B cell (primary cell): Measurements from ENCODE around the gene VPS11. TPM values are rescaled to one million over a fixed set of nuclear protein-coding genes. Genes with fewer than 3 reads are reported as not detected.

ENCODE experiments used
- ATAC-seq: fragments of 200-7000 bp; cut with Tn5 transposase; one replicate; pipeline ENCODE4 v1.10.0; 2021; ENCODE audit warnings: low read depth, mild to moderate bottlenecking, moderate number of reproducible peaks, moderate library complexity
- CTCF ChIA-PET: fragments of 350-600 bp; sonication (Branson Sonifier 250); formaldehyde crosslinking; loops from one replicate; lab custom pipeline; 2021; ENCODE audit warnings: antibody characterized with exemption, inconsistent platforms; lab: Charles Lee
- POLR2A ChIA-PET: fragments of 350-600 bp; sonication (Branson Sonifier 250); formaldehyde crosslinking; loops from one replicate; lab custom pipeline; 2021; ENCODE audit warnings: antibody characterized with exemption; lab: Charles Lee
- DNase-seq: peaks from one replicate; pipeline ENCODE4 v3.0.0; 2013
- H2AFZ ChIP-seq: 2 replicates; pipeline ENCODE4 v1.6.1; 2012; ENCODE audit warnings: mild to moderate bottlenecking, low read depth, low read length; ENCODE audit not compliant: insufficient read depth, poor library complexity, severe bottlenecking
- H3K27ac ChIP-seq, 2 donors: 1 replicate in 1 of 2; 2 replicates in 1 of 2; pipeline ENCODE4 v1.5.1; 2012 to 2013; ENCODE audit warnings: low read length in 2 of 2, mild to moderate bottlenecking in 2 of 2, moderate library complexity in 1 of 2
- H3K27me3 ChIP-seq, 4 experiments: fragments of 200-600 bp in 1 of 4; sonication (generic) in 1 of 4; replicated peaks in 1 of 4; 1 replicate in 2 of 4; 2 replicates in 2 of 4; pipeline versions ENCODE4 v1.6.1 to v1.7.0; 2013 to 2016; ENCODE audit warnings: low read length in 3 of 4, mild to moderate bottlenecking in 2 of 4, mixed read lengths in 1 of 4, moderate library complexity in 1 of 4; ENCODE audit not compliant: insufficient read depth in 4 of 4, control insufficient read depth in 3 of 4; ENCODE audit errors: control extremely low read depth in 1 of 4
- H3K36me3 ChIP-seq, 2 experiments: replicated peaks in 1 of 2; 1 replicate in 1 of 2; 2 replicates in 1 of 2; pipeline versions ENCODE4 v1.6.1 to v1.7.1; 2013; ENCODE audit warnings: low read length in 1 of 2; ENCODE audit not compliant: insufficient read depth in 2 of 2, control insufficient read depth in 1 of 2; ENCODE audit errors: control extremely low read depth in 1 of 2, extremely low read depth in 1 of 2
- H3K4me1 ChIP-seq, 2 donors: fragments of 200-600 bp in 1 of 2; sonication (generic) in 1 of 2; 1 replicate in 1 of 2; 2 replicates in 1 of 2; pipeline versions ENCODE4 v1.5.1 to v1.6.1; 2013 to 2017; ENCODE audit warnings: low read length in 2 of 2; ENCODE audit not compliant: control insufficient read depth in 2 of 2, insufficient read depth in 2 of 2
- H3K4me2 ChIP-seq: replicated peaks from 2 replicates; pipeline ENCODE3; 2012; ENCODE audit warnings: mild to moderate bottlenecking, low read depth, low read length; ENCODE audit not compliant: poor library complexity, severe bottlenecking
- H3K4me3 ChIP-seq, 5 experiments: fragments of 200-600 bp in 1 of 5; sonication (generic) in 1 of 5; 1 replicate in 3 of 5; 2 replicates in 2 of 5; pipeline versions ENCODE4 v1.5.1 to v1.7.0; 2011 to 2016; ENCODE audit warnings: low read length in 4 of 5, mild to moderate bottlenecking in 4 of 5, low read depth in 2 of 5, control low read depth in 1 of 5, moderate library complexity in 1 of 5; ENCODE audit not compliant: insufficient read depth in 1 of 5; ENCODE audit errors: control extremely low read depth in 1 of 5, extremely low read depth in 1 of 5
- H3K79me2 ChIP-seq: fragments of 200-600 bp; sonication (generic); one replicate; pipeline ENCODE4 v1.6.0; 2016; ENCODE audit warnings: low read length; ENCODE audit not compliant: control insufficient read depth, insufficient read depth
- H3K9ac ChIP-seq: fragments of 200-600 bp; sonication (generic); 2 replicates; pipeline ENCODE4 v1.6.1; 2017; ENCODE audit warnings: mild to moderate bottlenecking, low read length, moderate library complexity
- H3K9me3 ChIP-seq, 3 donors: one replicate each; pipeline versions ENCODE4 v1.6.1 to v1.7.1; 2013; ENCODE audit warnings: low read length in 2 of 3; ENCODE audit not compliant: control insufficient read depth in 2 of 3, insufficient read depth in 1 of 3; ENCODE audit errors: control extremely low read depth in 1 of 3
- H4K20me1 ChIP-seq: 2 replicates; pipeline ENCODE4 v1.6.0; 2012; ENCODE audit warnings: mild to moderate bottlenecking, low read length; ENCODE audit not compliant: insufficient read depth, control insufficient read depth, poor library complexity, severe bottlenecking
- H3K27ac Mint-ChIP-seq: one replicate; pipeline ENCODE4 v1.8.0; 2021; ENCODE audit warnings: mixed read lengths
- H3K27me3 Mint-ChIP-seq: one replicate; pipeline ENCODE4 v1.8.0; 2021; ENCODE audit warnings: mixed read lengths
- H3K4me1 Mint-ChIP-seq: one replicate; pipeline ENCODE4 v1.8.0; 2021; ENCODE audit warnings: mixed read lengths
- H3K4me3 Mint-ChIP-seq: one replicate; pipeline ENCODE4 v1.8.0; 2021; ENCODE audit warnings: mixed read lengths
- H3K9me3 Mint-ChIP-seq: one replicate; pipeline ENCODE4 v1.8.0; 2022; ENCODE audit warnings: mixed read lengths; ENCODE audit not compliant: insufficient read depth
- EZH2 ChIP-seq: IDR thresholded peaks from 2 replicates; pipeline ENCODE4 v1.6.1; 2012; ENCODE audit warnings: borderline replicate concordance, low read depth, mild to moderate bottlenecking, moderate library complexity, low read length; ENCODE audit not compliant: insufficient read depth, poor library complexity, severe bottlenecking
- WGBS: methylation state at CpG from one replicate; pipeline ENCODE4 v1.1.5; 2013; ENCODE audit warnings: missing lambda C conversion rate; ENCODE audit not compliant: insufficient coverage; 5-methylcytosine and 5-hydroxymethylcytosine counted together
- intact Hi-C: fragments of 100-400 bp; cut with micrococcal nuclease; formaldehyde crosslinking; loops from one replicate; pipeline ENCODE4 v1.10.0; 2022
- polyA plus RNA-seq: library from polyadenylated mRNA; depleted of rRNA; stranded (reverse); fragments of >200 nt; gene quantifications from 2 replicates; pipeline ENCODE4 v1.2.3, GENCODE V29; 2012
- total RNA-seq, 2 donors: library from RNA; stranded (reverse); fragments of 120-200 nt in 1 of 2; gene quantifications; 1 replicate in 1 of 2; 2 replicates in 1 of 2; pipeline versions ENCODE4 v1.2.3 to v1.2.4, GENCODE V29; 2013 to 2022
- TF ChIP-seq, protein P1 (sequence below): fragments of 200-600 bp; IDR thresholded peaks from one replicate; pipeline ENCODE4 v1.8.0; 2022; ENCODE audit warnings: antibody characterized with exemption, mild to moderate bottlenecking

Gene VPS11
- total and polyA plus RNA-seq, 2 donors (not counting 1 experiment from before 2014, with no cell fraction given): 35.7 to 64.7 TPM

DNA sequence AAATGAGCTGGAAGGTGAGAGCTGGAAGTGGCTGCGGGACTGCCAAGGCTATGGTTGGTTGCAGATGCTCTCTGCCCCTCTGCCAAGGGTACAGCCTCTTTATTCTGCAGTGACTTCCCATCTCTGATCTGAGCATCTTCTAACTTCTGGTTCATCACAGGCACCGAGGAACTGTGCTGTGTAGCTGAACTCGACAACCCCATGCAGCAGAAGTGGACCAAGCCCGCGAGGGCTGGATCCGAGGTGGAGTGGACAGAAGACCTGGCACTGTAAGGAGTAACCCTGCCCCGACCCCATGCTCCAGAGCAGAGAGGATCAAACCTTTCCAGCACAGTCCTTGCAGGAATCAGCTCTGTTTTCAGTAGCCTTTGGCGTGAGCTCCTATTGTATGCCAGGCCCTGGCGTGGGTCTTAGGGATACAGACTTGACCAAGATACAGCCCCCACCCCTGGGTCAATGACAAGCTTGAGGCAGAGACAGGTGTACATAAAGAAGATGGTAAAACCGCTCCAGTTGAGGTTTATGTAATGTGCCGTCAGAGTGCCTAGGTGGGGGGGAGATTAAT, 43.8 kb downstream of the VPS11 start:
- Histone ChIP-seq H3K36me3 (peaks cover 0 to 22% of the 10 kb centered on the region in 2 experiments), H3K27me3 (no peaks in the 10 kb centered on the region), H3K79me2 (peaks cover 18% of the 10 kb centered on the region), H4K20me1 (peaks cover 6% of the 10 kb centered on the region), H3K4me1 (peaks cover 16 to 32% of the 10 kb centered on the region in 2 donors), H3K9me3 (no peaks in the 10 kb centered on the region), H3K27ac (no peak overlapping the region), H2AFZ (no peak overlapping the region), H3K9ac (no peak overlapping the region), H3K4me3 (no peak overlapping the region), H3K4me2 (no peak overlapping the region)
- DNase-seq (no peak), ATAC-seq (no peak)
- POLR2A ChIA-PET: interaction anchor here (0.5 to 1.3 kb wide), 3 partner anchors 9 to 15 kb away, joined by 4 to 7 read pairs (median 7); partner anchors contain the start of genes DPAGT1 and HINFP
- CTCF ChIA-PET: interaction anchor here (0.6 kb wide), 1 partner anchor 135 kb away, joined by 3 read pairs; no protein-coding TSS in a partner anchor
- intact Hi-C loops: no loop called here
- Mint-ChIP-seq H3K27ac (no peak overlapping the region), H3K4me1 (peaks cover 31% of the 10 kb centered on the region), H3K9me3 (no peaks in the 10 kb centered on the region), H3K27me3 (no peaks in the 10 kb centered on the region), H3K4me3 (no peak overlapping the region)
- WGBS: 94% methylated on average over 10 of the region's 11 CpGs
- TF ChIP-seq, protein P1, sequence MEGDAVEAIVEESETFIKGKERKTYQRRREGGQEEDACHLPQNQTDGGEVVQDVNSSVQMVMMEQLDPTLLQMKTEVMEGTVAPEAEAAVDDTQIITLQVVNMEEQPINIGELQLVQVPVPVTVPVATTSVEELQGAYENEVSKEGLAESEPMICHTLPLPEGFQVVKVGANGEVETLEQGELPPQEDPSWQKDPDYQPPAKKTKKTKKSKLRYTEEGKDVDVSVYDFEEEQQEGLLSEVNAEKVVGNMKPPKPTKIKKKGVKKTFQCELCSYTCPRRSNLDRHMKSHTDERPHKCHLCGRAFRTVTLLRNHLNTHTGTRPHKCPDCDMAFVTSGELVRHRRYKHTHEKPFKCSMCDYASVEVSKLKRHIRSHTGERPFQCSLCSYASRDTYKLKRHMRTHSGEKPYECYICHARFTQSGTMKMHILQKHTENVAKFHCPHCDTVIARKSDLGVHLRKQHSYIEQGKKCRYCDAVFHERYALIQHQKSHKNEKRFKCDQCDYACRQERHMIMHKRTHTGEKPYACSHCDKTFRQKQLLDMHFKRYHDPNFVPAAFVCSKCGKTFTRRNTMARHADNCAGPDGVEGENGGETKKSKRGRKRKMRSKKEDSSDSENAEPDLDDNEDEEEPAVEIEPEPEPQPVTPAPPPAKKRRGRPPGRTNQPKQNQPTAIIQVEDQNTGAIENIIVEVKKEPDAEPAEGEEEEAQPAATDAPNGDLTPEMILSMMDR: no peak
- no peak for TF ChIP-seq EZH2

DNA sequence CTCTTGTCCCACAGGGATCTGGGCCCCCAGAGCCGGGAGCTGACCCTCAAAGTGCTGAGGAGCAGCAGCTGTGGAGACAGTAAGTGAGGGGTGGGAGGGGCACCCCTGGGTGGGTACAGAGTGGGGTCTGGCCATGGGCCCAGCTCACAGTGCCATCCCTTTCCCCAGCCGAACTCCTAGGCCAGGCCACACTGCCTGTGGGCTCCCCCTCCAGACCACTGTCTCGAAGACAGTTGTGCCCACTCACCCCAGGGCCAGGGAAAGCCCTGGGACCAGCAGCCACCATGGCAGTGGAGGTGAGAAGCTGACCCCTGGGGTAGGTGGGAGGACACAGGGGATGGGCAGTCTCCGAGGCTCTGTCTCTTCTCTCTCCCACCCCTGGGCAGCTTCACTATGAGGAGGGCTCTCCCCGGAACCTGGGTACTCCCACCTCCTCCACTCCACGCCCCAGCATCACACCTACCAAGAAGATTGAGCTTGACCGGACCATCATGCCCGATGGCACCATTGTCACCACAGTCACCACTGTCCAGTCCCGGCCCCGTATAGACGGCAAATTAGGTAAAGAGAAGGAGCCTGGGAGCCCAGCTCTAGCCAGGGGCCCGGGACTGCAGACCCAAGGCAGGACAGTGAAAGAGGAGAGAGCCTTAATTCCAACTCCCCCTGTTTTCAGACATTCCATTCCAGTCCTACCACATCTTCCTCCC, 44.8 kb downstream of the VPS11 start:
- no peak overlapping the region for H3K4me3 ChIP-seq
- H3K4me2 ChIP-seq: no peak overlapping the region
- Mint-ChIP-seq H3K27me3 (no peaks in the 10 kb centered on the region), H3K27ac (no peak overlapping the region), H3K4me3 (no peak overlapping the region), H3K4me1 (peaks cover 25% of the 10 kb centered on the region), H3K9me3 (no peaks in the 10 kb centered on the region)
- no peak overlapping the region for H3K9ac ChIP-seq
- no peaks in the 10 kb centered on the region for H3K27me3 ChIP-seq
- peaks cover 11% of the 10 kb centered on the region for H3K79me2 ChIP-seq
- H3K4me1 ChIP-seq: peaks cover 12 to 27% of the 10 kb centered on the region in 2 donors
- ChIA-PET CTCF (interaction anchor here (0.6 kb wide), 1 partner anchor 136 kb away, joined by 3 read pairs; no protein-coding TSS in a partner anchor), POLR2A (interaction anchor here (0.5 to 1.1 kb wide), 2 partner anchors 9 to 10 kb away, joined by 4 to 14 read pairs; partner anchors contain the start of gene HINFP)
- TF ChIP-seq, protein P1: no peak
- no peak for TF ChIP-seq EZH2
- 96% methylated on average over 7 of the region's 12 CpGs for whole genome bisulfite sequencing
- no peak for ATAC-seq
- H4K20me1 ChIP-seq: peaks cover 6% of the 10 kb centered on the region
- peaks cover 0 to 22% of the 10 kb centered on the region in 2 experiments for H3K36me3 ChIP-seq
- no peak overlapping the region for H3K27ac ChIP-seq
- H2AFZ ChIP-seq: no peak overlapping the region
- H3K9me3 ChIP-seq: no peaks in the 10 kb centered on the region
- DNase-seq: no peak
- intact Hi-C loops: no loop called here
